Endothelial cell of umbilical vein (primary cell): ENCODE results near the gene DNMT3B. TPM values are rescaled to one million over a fixed set of nuclear protein-coding genes. Genes with fewer than 3 reads are reported as not detected.

ENCODE experiments used
- BruUV-seq: library from RNA; stranded (reverse); fragments of 400-500 nt; replicated peaks from 2 replicates; lab custom pipeline; 2021; lab: Mats Ljungman, UMichigan
- CTCF ChIA-PET: fragments of 300-600, 350-600 bp; sonication (Branson Sonifier 250); formaldehyde crosslinking; loops from one replicate; lab custom pipeline; 2021; ENCODE audit warnings: antibody characterized with exemption, inconsistent platforms; lab: Charles Lee
- POLR2A ChIA-PET: fragments of 300-600, 350-600 bp; sonication (Branson Sonifier 250); formaldehyde crosslinking; loops from one replicate; lab custom pipeline; 2021; ENCODE audit warnings: antibody characterized with exemption, inconsistent platforms; lab: Charles Lee
- DNase-seq: peaks from one replicate; pipeline ENCODE4 v3.0.0-alpha.2; 2011; ENCODE audit warnings: low read depth, low spot score
- FAIRE-seq: peaks from 2 replicates; lab custom pipeline; 2011; peaks lifted over from hg19 to GRCh38; lab: Jason Lieb, UNC
- H2AFZ ChIP-seq: 2 replicates; pipeline ENCODE4 v1.6.0; 2012; ENCODE audit warnings: low read depth, low read length, control low read depth, inconsistent platforms
- H3K27ac ChIP-seq: 2 replicates; pipeline ENCODE4 v1.5.1; 2011; ENCODE audit warnings: low read depth, mild to moderate bottlenecking, control low read depth, low read length, moderate library complexity; ENCODE audit not compliant: insufficient read depth
- H3K27me3 ChIP-seq, 2 experiments: 2 replicates each; pipeline versions ENCODE4 v1.6.0 to v1.6.1; 2011; ENCODE audit warnings: low read length in 2 of 2, mixed read lengths in 1 of 2; ENCODE audit not compliant: control insufficient read depth in 2 of 2, insufficient read depth in 2 of 2
- H3K36me3 ChIP-seq, 2 experiments: 2 replicates in 1 of 2; 3 replicates in 1 of 2; pipeline ENCODE4 v1.5.1; 2011; ENCODE audit warnings: low read length in 2 of 2, mild to moderate bottlenecking in 1 of 2, moderate library complexity in 1 of 2; ENCODE audit not compliant: control insufficient read depth in 2 of 2, insufficient read depth in 2 of 2; ENCODE audit errors: extremely low read depth in 1 of 2
- H3K4me1 ChIP-seq: 3 replicates; pipeline ENCODE4 v1.5.1; 2011; ENCODE audit warnings: mild to moderate bottlenecking, low read length; ENCODE audit not compliant: control insufficient read depth, insufficient read depth; ENCODE audit errors: extremely low read depth
- H3K4me2 ChIP-seq: 2 replicates; pipeline ENCODE4 v1.6.1; 2011; ENCODE audit warnings: low read length, control low read depth, mixed read lengths; ENCODE audit not compliant: insufficient read depth
- H3K4me3 ChIP-seq, 3 experiments: fragments of 200-600 bp in 1 of 3; sonication (generic), shearing (Covaris generic) in 1 of 3; replicated peaks in 1 of 3; 2 replicates each; pipeline ENCODE4 v1.5.1; 2011 to 2016; ENCODE audit warnings: control low read depth in 3 of 3, low read length in 3 of 3, mild to moderate bottlenecking in 2 of 3, inconsistent platforms in 1 of 3, low read depth in 1 of 3, moderate library complexity in 1 of 3; ENCODE audit not compliant: insufficient read depth in 1 of 3
- H3K79me2 ChIP-seq: 2 replicates; pipeline ENCODE4 v1.6.0; 2012; ENCODE audit warnings: low read length, inconsistent platforms; ENCODE audit not compliant: control insufficient read depth, insufficient read depth
- H3K9ac ChIP-seq: replicated peaks from 2 replicates; pipeline ENCODE3; 2011; ENCODE audit warnings: low read length, control low read depth; ENCODE audit not compliant: insufficient read depth; ENCODE audit errors: extremely low read depth
- H3K9me1 ChIP-seq: replicated peaks from 3 replicates; pipeline ENCODE4 v1.6.0; 2011; ENCODE audit warnings: mild to moderate bottlenecking, low read length; ENCODE audit not compliant: control insufficient read depth, insufficient read depth; ENCODE audit errors: extremely low read depth
- H3K9me3 ChIP-seq: replicated peaks from 2 replicates; pipeline ENCODE4 v1.5.1; 2012; ENCODE audit warnings: low read length, inconsistent platforms; ENCODE audit not compliant: control insufficient read depth, insufficient read depth
- H4K20me1 ChIP-seq: replicated peaks from 2 replicates; pipeline ENCODE3; 2011; ENCODE audit warnings: mild to moderate bottlenecking, low read length; ENCODE audit not compliant: control insufficient read depth, insufficient read depth; ENCODE audit errors: extremely low read depth
- CTCF ChIP-seq, 2 donors: IDR thresholded peaks; 1 replicate in 1 of 2; 2 replicates in 1 of 2; pipeline ENCODE4 v1.5.1; 2011; ENCODE audit warnings: low read length in 2 of 2, mild to moderate bottlenecking in 2 of 2, moderate library complexity in 2 of 2, control low read depth in 1 of 2, inconsistent platforms in 1 of 2, low read depth in 1 of 2; ENCODE audit not compliant: insufficient read depth in 1 of 2; ENCODE audit errors: extremely low read depth in 1 of 2
- EZH2 ChIP-seq: IDR thresholded peaks from 2 replicates; pipeline ENCODE4 v1.6.1; 2012; ENCODE audit warnings: borderline replicate concordance, low read depth, mild to moderate bottlenecking, moderate library complexity, low read length, inconsistent platforms; ENCODE audit not compliant: severe bottlenecking
- FOS ChIP-seq: IDR thresholded peaks from 2 replicates; pipeline ENCODE4 v1.6.1; 2011; ENCODE audit warnings: mild to moderate bottlenecking, low read length, moderate library complexity, borderline replicate concordance; ENCODE audit not compliant: insufficient read depth
- GATA2 ChIP-seq: IDR thresholded peaks from 2 replicates; pipeline ENCODE4 v1.7.0; 2011; ENCODE audit warnings: low read depth, mild to moderate bottlenecking, moderate library complexity, mixed read lengths, low read length; ENCODE audit not compliant: insufficient read length, insufficient read depth
- JUN ChIP-seq: IDR thresholded peaks from 2 replicates; pipeline ENCODE4 v1.6.1; 2011; ENCODE audit warnings: borderline replicate concordance, low read depth; ENCODE audit not compliant: insufficient read length, insufficient read depth
- MAX ChIP-seq: IDR thresholded peaks from 2 replicates; pipeline ENCODE4 v1.6.1; 2011; ENCODE audit not compliant: insufficient read depth, insufficient read length
- MYC ChIP-seq: IDR thresholded peaks from one replicate; pipeline ENCODE4 v1.6.1; 2011; ENCODE audit warnings: mild to moderate bottlenecking, low read depth, low read length
- POLR2A ChIP-seq: IDR thresholded peaks from 2 replicates; pipeline ENCODE4 v1.6.1; 2012; ENCODE audit warnings: low read depth, mild to moderate bottlenecking, control low read depth, low read length
- POLR2AphosphoS5 ChIP-seq: IDR thresholded peaks from 2 replicates; pipeline ENCODE4 v1.6.1; 2012; ENCODE audit warnings: low read depth, mild to moderate bottlenecking, control low read depth, low read length, moderate library complexity; ENCODE audit not compliant: insufficient read depth
- dilution Hi-C: fragments of 300-500 bp; cut with MboI; formaldehyde crosslinking; loops from one replicate; pipeline ENCODE4 v1.15.0; 2019; ENCODE audit warnings: low sequenced_read_pairs; ENCODE audit not compliant: extremely low pct_ligation_motif_present
- intact Hi-C: fragments of 100-400 bp; cut with micrococcal nuclease; formaldehyde crosslinking; loops from one replicate; pipeline ENCODE4 v1.10.0; 2022
- polyA plus RNA-seq, 4 experiments: library from polyadenylated mRNA; depleted of rRNA in 3 of 4; stranded (reverse) in 3 of 4; unstranded in 1 of 4; fragments of >200 nt; gene quantifications; 2 replicates each; pipeline versions ENCODE4 v1.2.1 to v1.2.3, GENCODE V29; 2011 to 2012; ENCODE audit warnings: missing spikeins in 1 of 4
- total RNA-seq: library from RNA; stranded (reverse); gene quantifications from 2 replicates; pipeline ENCODE4 v1.2.3, GENCODE V29; 2021

The DNMT3B gene
- total and polyA plus RNA-seq, 2 donors (not counting 3 experiments of a cell fraction or from before 2014, with no cell fraction given) = 3.6 to 6.8 TPM

- Histone ChIP-seq H4K20me1 (peaks cover 3% of the 10 kb centered on the region), H3K4me2 (no peak overlapping the region), H3K9me3 (no peaks in the 10 kb centered on the region), H3K4me1 (no peaks in the 10 kb centered on the region), H2AFZ (no peak overlapping the region), H3K27me3 (no peaks in the 10 kb centered on the region), H3K4me3 (no peak overlapping the region), H3K9me1 (no peaks in the 10 kb centered on the region), H3K9ac (no peak overlapping the region), H3K36me3 (peaks cover 19 to 21% of the 10 kb centered on the region in 2 experiments), H3K27ac (no peak overlapping the region), H3K79me2 (peaks cover 44% of the 10 kb centered on the region)
- no peak for DNase-seq
- no peak for FAIRE-seq
- BruUV-seq = no TSS peak
- ChIA-PET CTCF (interaction anchor here (0.7 kb wide), 1 partner anchor 16 kb away, joined by 4 read pairs; no protein-coding TSS in a partner anchor), POLR2A (no interaction called here)
- intact Hi-C loops (no loop called here), dilution Hi-C loops (no loop called here)
- TF ChIP-seq JUN (no peak), MYC (no peak), CTCF (IDR thresholded peaks at IDR 0.05; ENCODE audit: extremely low read depth in 1 of 2, insufficient read depth in 1 of 2, low read depth in 1 of 2, low read length in 2 of 2) (no peak), FOS (no peak), POLR2A (no peak), POLR2AphosphoS5 (no peak), GATA2 (no peak), EZH2 (no peak), MAX (no peak)
Observed at GRCh38 chr20:32846852-32847251, 84.7 kb downstream of the DNMT3B start.
